ENCODE data around the gene CASKIN1. TPM values are rescaled to one million over a fixed set of nuclear protein-coding genes. Genes with fewer than 3 reads are reported as not detected.

CASKIN1 gene
- total RNA-seq, 4 donors from 2014 or later, result 0.13 to 1.2 (median 0.40) TPM

- intact Hi-C loops (cut with DNase I), result no loop called here
- WGBS, 2 donors, result 0% methylated on average over 47 of the region's 82 CpGs; no CpG with 5 or more reads in 1 of the 2 donors
- Histone ChIP-seq H3K36me3 (peaks cover 2 to 5% of the 10 kb centered on the region in 2 donors), H3K4me3 (replicated peaks in 1 of 3) (peak within 1 kb of the TSS; percentile 38 to 94 (median 72)), H3K27me3 (no peaks in the 10 kb centered on the region), H3K27ac (peak within 1 kb of the TSS; percentile 62 to 86 (median 71)), H3K4me1 (peaks cover 10 to 24% of the 10 kb centered on the region in 2 donors), H3K9me3 (no peaks in the 10 kb centered on the region)
- TF ChIP-seq CTCF (IDR thresholded peaks at IDR 0.05) (no peak), POLR2A (IDR thresholded peaks at IDR 0.05) (peak; percentile 31 to 92)
- DNase-seq, result peak; percentile 100
Measured at GRCh38 chr16:2223221-2223941, 27.0 kb upstream of the CASKIN1 start, which contains the start of gene E4F1. TSS of gene E4F1 (plus strand) at chr16:2223591. CDS start at chr16:2223614, 23 bp downstream.

- H3K27ac ChIP-seq, result no peak overlapping the region
Measured at GRCh38 chr16:2216330-2216729, 19.9 kb upstream of the CASKIN1 start.

GRCh38 chr16:2214719-2214968 lies 18.2 kb upstream of the CASKIN1 start, which contains the start of gene PGP:
TSS of gene PGP (minus strand) at chr16:2214840. CDS start at chr16:2214777, 63 bp downstream.
- Histone ChIP-seq H3K4me3 (replicated peaks in 1 of 3) (peak within 1 kb of the TSS; percentile 52 to 81 (median 77)), H3K27me3 (no peaks in the 10 kb centered on the region), H3K9me3 (no peaks in the 10 kb centered on the region), H3K4me1 (peaks cover 21 to 31% of the 10 kb centered on the region in 2 donors), H3K36me3 (no peaks in the 10 kb centered on the region), H3K27ac (peak within 1 kb of the TSS; percentile 80 to 94 (median 89))
- intact Hi-C loops (cut with DNase I), result no loop called here
- DNase-seq, result no peak
- 0% methylated on average over 4 of the region's 48 CpGs; no CpG with 5 or more reads in 1 of the 2 donors for WGBS, 2 donors
- no peak for TF ChIP-seq CTCF (IDR thresholded peaks at IDR 0.05)
- TF ChIP-seq POLR2A (IDR thresholded peaks at IDR 0.05), result no peak

More at GRCh38 chr16:2216330-2216729, 19.9 kb upstream of the CASKIN1 start:
- Histone ChIP-seq H3K4me3 (replicated peaks in 1 of 3) (no peak overlapping the region), H3K4me1 (peaks cover 21 to 37% of the 10 kb centered on the region in 2 donors), H3K9me3 (no peaks in the 10 kb centered on the region), H3K27me3 (no peaks in the 10 kb centered on the region), H3K36me3 (no peaks in the 10 kb centered on the region)
- TF ChIP-seq POLR2A (IDR thresholded peaks at IDR 0.05) (no peak), CTCF (IDR thresholded peaks at IDR 0.05) (no peak)
- intact Hi-C loops (cut with DNase I), result no loop called here
- 96 to 97% methylated on average over 4 of the region's 4 CpGs for WGBS, 2 donors
- DNase-seq, result no peak

GRCh38 chr16:2213817-2214718 lies 17.7 kb upstream of the CASKIN1 start:
- Histone ChIP-seq H3K4me1 (peaks cover 21 to 31% of the 10 kb centered on the region in 2 donors), H3K27me3 (no peaks in the 10 kb centered on the region), H3K4me3 (replicated peaks in 1 of 3) (peak overlapping the region; percentile 39 to 81 (median 77)), H3K9me3 (no peaks in the 10 kb centered on the region), H3K27ac (peak overlapping the region; percentile 13 to 68 (median 14)), H3K36me3 (peaks cover 2 to 5% of the 10 kb centered on the region in 2 donors)
- DNase-seq, result no peak
- WGBS, 2 donors, result 2 to 4% methylated on average over 19 to 30 of the region's 98 CpGs
- intact Hi-C loops (cut with DNase I), result no loop called here
- TF ChIP-seq POLR2A (IDR thresholded peaks at IDR 0.05), result peak in 1 of 2 donors; percentile 44
- TF ChIP-seq CTCF (IDR thresholded peaks at IDR 0.05), result no peak
